ENCODE data around the gene ZNRF1.

- TF ChIP-seq CTCF (IDR thresholded peaks at IDR 0.05) (no peak), POLR2AphosphoS5 (IDR thresholded peaks at IDR 0.05) (no peak), EP300 (IDR thresholded peaks at IDR 0.05) (no peak), POLR2A (IDR thresholded peaks at IDR 0.05) (no peak)
These were observed 98.5 kb downstream of the ZNRF1 start for GRCh38 chr16:75097191-75097761.
